Coronary artery (tissue), 2 donors: ENCODE data around the gene CABP2.

ENCODE experiments used
- DNase-seq: peaks from one replicate; pipeline ENCODE4 v3.0.0-alpha.2; 2017; ENCODE audit warnings: low spot score
- H3K27ac ChIP-seq, 2 donors: fragments of 200-600 bp; sonication (generic); one replicate each; pipeline ENCODE4 v1.5.1; 2016 to 2019
- H3K4me3 ChIP-seq: fragments of 200-600 bp; sonication (generic); 2 replicates; pipeline ENCODE4 v1.5.1; 2016; ENCODE audit warnings: mild to moderate bottlenecking, moderate library complexity
- CTCF ChIP-seq: fragments of 200-600 bp; sonication (generic); IDR thresholded peaks from one replicate; pipeline ENCODE4 v1.5.1; 2019; ENCODE audit warnings: antibody characterized with exemption

The CABP2 gene

GRCh38 chr11:67544616-67545242 is 21.5 kb upstream of the CABP2 start:
- TF ChIP-seq CTCF, result no peak
- Histone ChIP-seq H3K4me3 (no peak overlapping the region), H3K27ac (no peak overlapping the region)
- no peak for DNase-seq

- DNase-seq, result no peak
- Histone ChIP-seq H3K27ac (no peak overlapping the region), H3K4me3 (no peak overlapping the region)
- no peak for TF ChIP-seq CTCF
These were observed 20.3 kb upstream of the CABP2 start for GRCh38 chr11:67543585-67543984.

- no peak for TF ChIP-seq CTCF
- no peak for DNase-seq
- no peak overlapping the region for H3K4me3 ChIP-seq
- H3K27ac ChIP-seq, result no peak overlapping the region
These were observed 19.7 kb upstream of the CABP2 start for GRCh38 chr11:67542971-67543370.

- no peak for TF ChIP-seq CTCF
- Histone ChIP-seq H3K4me3 (no peak overlapping the region), H3K27ac (no peak overlapping the region)
- DNase-seq, result no peak
These were observed 18.9 kb upstream of the CABP2 start for GRCh38 chr11:67542169-67542568.

GRCh38 chr11:67541198-67541597 is 18.0 kb upstream of the CABP2 start:
- DNase-seq, result no peak
- no peak for TF ChIP-seq CTCF
- no peak overlapping the region for H3K27ac ChIP-seq
- H3K4me3 ChIP-seq, result no peak overlapping the region

- H3K27ac ChIP-seq, result no peak overlapping the region
- H3K4me3 ChIP-seq, result no peak overlapping the region
- DNase-seq, result no peak
- no peak for TF ChIP-seq CTCF
These were observed 16.3 kb upstream of the CABP2 start for GRCh38 chr11:67539550-67539949.

- H3K4me3 ChIP-seq, result no peak overlapping the region
- no peak for DNase-seq
- H3K27ac ChIP-seq, result no peak overlapping the region
- TF ChIP-seq CTCF, result no peak
These were observed 15.7 kb upstream of the CABP2 start for GRCh38 chr11:67538823-67539505.
